K562 (cell line): ENCODE data around the gene A4GALT. TPM values are rescaled to one million over a fixed set of nuclear protein-coding genes. Genes with fewer than 3 reads are reported as not detected.
A peak's percentile ranks its signal among the peaks of the same experiment; 100 is the strongest.

ENCODE experiments used
- BMI1 ChIP-seq: fragments of 150-350 bp; IDR thresholded peaks from 2 replicates; pipeline ENCODE4 v1.6.1; 2014; ENCODE audit warnings: low read length
- COPS2 ChIP-seq: fragments of 450-650 bp; conservative IDR thresholded peaks from 2 replicates; pipeline ENCODE4 v1.6.1; 2016; ENCODE audit warnings: mild to moderate bottlenecking, moderate library complexity
- CREM ChIP-seq: IDR thresholded peaks from 2 replicates; pipeline ENCODE4 v1.6.1; 2014; ENCODE audit warnings: antibody characterized with exemption, low read depth
- DNMT1 ChIP-seq: fragments of 450-650 bp; IDR thresholded peaks from 2 replicates; pipeline ENCODE4 v1.6.1; 2016; ENCODE audit warnings: antibody characterized with exemption, mild to moderate bottlenecking
- ILF3 ChIP-seq: fragments of 450-650 bp; IDR thresholded peaks from 2 replicates; pipeline ENCODE4 v1.6.1; 2018; ENCODE audit warnings: antibody characterized with exemption, mild to moderate bottlenecking, moderate library complexity, borderline replicate concordance
- KLF6 ChIP-seq: fragments of 250-450 bp; sonication (Bioruptor Pico); IDR thresholded peaks from 2 replicates; pipeline ENCODE4 v1.4.0; 2020; ENCODE audit warnings: mild to moderate bottlenecking, moderate library complexity, borderline replicate concordance
- RBM39 ChIP-seq: fragments of 200-400 bp; formaldehyde crosslinking; optimal IDR thresholded peaks from 2 replicates; pipeline ENCODE3; 2018; ENCODE audit warnings: low read depth, low read length
- polyA plus RNA-seq, 8 experiments: library from polyadenylated mRNA; depleted of rRNA in 4 of 8; stranded (reverse) in 5 of 8; unstranded in 3 of 8; fragments of >200 nt; fragmentation: Nextera tagmentation in 2 of 8; fragmentation: Illumina TruSeq in 1 of 8; extraction: Ambion mirVana in 2 of 8; extraction: Trizol in 1 of 8; gene quantifications; 2 replicates each; pipeline versions ENCODE4 v1.2.1 to v1.2.3, GENCODE V29; 2011 to 2014; ENCODE audit warnings: inconsistent platforms in 1 of 8, missing spikeins in 1 of 8
- total RNA-seq, 7 experiments: library from RNA; depleted of rRNA in 6 of 7; stranded (reverse); fragments of >200 nt in 6 of 7; fragmentation: Illumina TruSeq in 2 of 7; extraction: Trizol in 2 of 7; gene quantifications; 2 replicates each; pipeline versions ENCODE4 v1.2.1 to v1.2.3, GENCODE V29; 2011 to 2021; ENCODE audit warnings: low replicate concordance in 1 of 7
- TF ChIP-seq, protein P1 (sequence below), 3 experiments: IDR thresholded peaks in 2 of 3; conservative IDR thresholded peaks in 1 of 3; 2 replicates each; pipeline ENCODE4 v1.5.1; 2011 to 2012; ENCODE audit warnings: low read length in 3 of 3, mild to moderate bottlenecking in 3 of 3, control low read depth in 2 of 3, improper control_type of control experiment in 1 of 3, inconsistent platforms in 1 of 3, low read depth in 1 of 3, mixed read lengths in 1 of 3, moderate library complexity in 1 of 3; ENCODE audit not compliant: insufficient read depth in 2 of 3
- TF ChIP-seq, protein P2 (sequence below): fragments of 250-450 bp; sonication (Bioruptor Pico); IDR thresholded peaks from 2 replicates; pipeline ENCODE4 v1.8.0; 2021; ENCODE audit warnings: moderate library complexity, mild to moderate bottlenecking, inconsistent platforms
- TF ChIP-seq, protein P3 (sequence below), 2 experiments: fragments of 250-450 bp in 1 of 2; fragments of 450-650 bp in 1 of 2; sonication (Bioruptor Pico) in 1 of 2; IDR thresholded peaks; 2 replicates each; pipeline versions ENCODE4 v1.6.1 to v1.8.0; 2016 to 2021; ENCODE audit warnings: mild to moderate bottlenecking in 2 of 2, moderate library complexity in 2 of 2, missing compliant biosample characterization in 1 of 2, missing genetic modification characterization in 1 of 2
- TF ChIP-seq, protein P4 (sequence below): sonication (generic); formaldehyde crosslinking; IDR thresholded peaks from 2 replicates; pipeline ENCODE4 v1.8.1; 2023; ENCODE audit warnings: mild to moderate bottlenecking, missing genetic modification reagents
- TF ChIP-seq, protein P5 (sequence below), 2 experiments: fragments of 450-650 bp; IDR thresholded peaks; 2 replicates each; pipeline ENCODE4 v1.6.1; 2018; ENCODE audit warnings: mild to moderate bottlenecking in 2 of 2, low read depth in 1 of 2; ENCODE audit not compliant: partially characterized antibody in 2 of 2
- TF ChIP-seq, protein P6 (sequence below): sonication (generic); formaldehyde crosslinking; IDR thresholded peaks from 2 replicates; pipeline ENCODE4 v1.8.1; 2023; ENCODE audit warnings: mild to moderate bottlenecking, missing genetic modification reagents

Gene A4GALT
- total and polyA plus RNA-seq, 9 of the 15 experiments (the other 6 are each of a cell fraction or from before 2014, with no cell fraction given) = 0.07 to 0.11 TPM; not detected in 7

DNA sequence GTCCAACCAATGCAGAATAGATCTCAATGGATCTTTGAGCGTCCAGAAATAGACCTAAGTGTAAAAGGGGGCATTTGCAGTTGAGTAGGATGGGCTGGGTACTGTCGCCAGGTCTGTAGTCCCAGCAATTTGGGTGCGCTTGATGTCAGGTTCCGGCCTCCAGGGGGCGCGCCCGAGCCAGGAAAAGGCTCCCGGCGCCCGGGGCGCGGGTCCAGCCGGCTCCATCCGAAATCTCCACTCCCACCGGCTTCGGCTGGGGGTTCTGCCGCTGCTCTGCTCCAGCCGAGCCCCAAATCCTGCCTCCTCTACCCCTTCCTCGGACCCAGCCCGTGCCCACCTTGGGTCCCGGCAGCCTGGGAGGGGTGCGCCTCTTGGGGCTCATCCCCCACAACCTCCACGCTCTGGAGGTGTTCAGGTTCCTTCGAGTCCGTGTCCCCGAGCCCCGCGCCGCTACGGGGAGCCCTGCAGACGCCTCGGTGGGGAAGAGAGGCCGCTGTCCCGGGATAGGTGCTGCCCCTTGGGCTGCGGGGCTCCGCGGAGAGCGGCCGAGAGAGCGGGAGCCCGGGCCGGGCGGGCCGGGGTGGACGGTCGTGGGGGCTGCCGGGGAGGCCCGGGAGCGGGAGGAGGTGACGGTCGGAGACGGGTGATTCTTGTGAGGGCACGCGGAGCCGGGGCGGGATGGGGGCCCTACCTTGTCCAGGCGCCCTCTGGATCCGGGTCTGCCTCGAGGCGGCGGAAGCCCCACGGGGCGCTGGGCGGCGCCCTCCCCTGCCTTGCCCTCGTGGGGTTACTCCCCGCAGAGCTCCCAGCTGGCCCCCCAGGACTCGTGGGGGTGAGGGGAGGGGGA, 58.5 kb downstream of the A4GALT start (continued):
- TF ChIP-seq, protein P1, sequence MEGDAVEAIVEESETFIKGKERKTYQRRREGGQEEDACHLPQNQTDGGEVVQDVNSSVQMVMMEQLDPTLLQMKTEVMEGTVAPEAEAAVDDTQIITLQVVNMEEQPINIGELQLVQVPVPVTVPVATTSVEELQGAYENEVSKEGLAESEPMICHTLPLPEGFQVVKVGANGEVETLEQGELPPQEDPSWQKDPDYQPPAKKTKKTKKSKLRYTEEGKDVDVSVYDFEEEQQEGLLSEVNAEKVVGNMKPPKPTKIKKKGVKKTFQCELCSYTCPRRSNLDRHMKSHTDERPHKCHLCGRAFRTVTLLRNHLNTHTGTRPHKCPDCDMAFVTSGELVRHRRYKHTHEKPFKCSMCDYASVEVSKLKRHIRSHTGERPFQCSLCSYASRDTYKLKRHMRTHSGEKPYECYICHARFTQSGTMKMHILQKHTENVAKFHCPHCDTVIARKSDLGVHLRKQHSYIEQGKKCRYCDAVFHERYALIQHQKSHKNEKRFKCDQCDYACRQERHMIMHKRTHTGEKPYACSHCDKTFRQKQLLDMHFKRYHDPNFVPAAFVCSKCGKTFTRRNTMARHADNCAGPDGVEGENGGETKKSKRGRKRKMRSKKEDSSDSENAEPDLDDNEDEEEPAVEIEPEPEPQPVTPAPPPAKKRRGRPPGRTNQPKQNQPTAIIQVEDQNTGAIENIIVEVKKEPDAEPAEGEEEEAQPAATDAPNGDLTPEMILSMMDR (IDR thresholded peaks at IDR 0.05 in 2 of 3, conservative IDR thresholded peaks at IDR 0.05 in 1 of 3; ENCODE audit: insufficient read depth in 2 of 3, low read depth in 1 of 3, low read length in 3 of 3) = peak; percentile 73 to 78 (median 76)
- TF ChIP-seq, protein P2, sequence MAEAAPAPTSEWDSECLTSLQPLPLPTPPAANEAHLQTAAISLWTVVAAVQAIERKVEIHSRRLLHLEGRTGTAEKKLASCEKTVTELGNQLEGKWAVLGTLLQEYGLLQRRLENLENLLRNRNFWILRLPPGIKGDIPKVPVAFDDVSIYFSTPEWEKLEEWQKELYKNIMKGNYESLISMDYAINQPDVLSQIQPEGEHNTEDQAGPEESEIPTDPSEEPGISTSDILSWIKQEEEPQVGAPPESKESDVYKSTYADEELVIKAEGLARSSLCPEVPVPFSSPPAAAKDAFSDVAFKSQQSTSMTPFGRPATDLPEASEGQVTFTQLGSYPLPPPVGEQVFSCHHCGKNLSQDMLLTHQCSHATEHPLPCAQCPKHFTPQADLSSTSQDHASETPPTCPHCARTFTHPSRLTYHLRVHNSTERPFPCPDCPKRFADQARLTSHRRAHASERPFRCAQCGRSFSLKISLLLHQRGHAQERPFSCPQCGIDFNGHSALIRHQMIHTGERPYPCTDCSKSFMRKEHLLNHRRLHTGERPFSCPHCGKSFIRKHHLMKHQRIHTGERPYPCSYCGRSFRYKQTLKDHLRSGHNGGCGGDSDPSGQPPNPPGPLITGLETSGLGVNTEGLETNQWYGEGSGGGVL (CRISPR knock-in tag) = no peak
- no peak for TF ChIP-seq KLF6
- TF ChIP-seq BMI1 = no peak
- no peak for TF ChIP-seq DNMT1
- TF ChIP-seq ILF3 = no peak
- TF ChIP-seq, protein P3, sequence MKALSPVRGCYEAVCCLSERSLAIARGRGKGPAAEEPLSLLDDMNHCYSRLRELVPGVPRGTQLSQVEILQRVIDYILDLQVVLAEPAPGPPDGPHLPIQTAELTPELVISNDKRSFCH (CRISPR knock-in tag; IDR thresholded peaks at IDR 0.05) = no peak
- TF ChIP-seq, protein P3 (tag; IDR thresholded peaks at IDR 0.05) = no peak
- TF ChIP-seq, protein P4, sequence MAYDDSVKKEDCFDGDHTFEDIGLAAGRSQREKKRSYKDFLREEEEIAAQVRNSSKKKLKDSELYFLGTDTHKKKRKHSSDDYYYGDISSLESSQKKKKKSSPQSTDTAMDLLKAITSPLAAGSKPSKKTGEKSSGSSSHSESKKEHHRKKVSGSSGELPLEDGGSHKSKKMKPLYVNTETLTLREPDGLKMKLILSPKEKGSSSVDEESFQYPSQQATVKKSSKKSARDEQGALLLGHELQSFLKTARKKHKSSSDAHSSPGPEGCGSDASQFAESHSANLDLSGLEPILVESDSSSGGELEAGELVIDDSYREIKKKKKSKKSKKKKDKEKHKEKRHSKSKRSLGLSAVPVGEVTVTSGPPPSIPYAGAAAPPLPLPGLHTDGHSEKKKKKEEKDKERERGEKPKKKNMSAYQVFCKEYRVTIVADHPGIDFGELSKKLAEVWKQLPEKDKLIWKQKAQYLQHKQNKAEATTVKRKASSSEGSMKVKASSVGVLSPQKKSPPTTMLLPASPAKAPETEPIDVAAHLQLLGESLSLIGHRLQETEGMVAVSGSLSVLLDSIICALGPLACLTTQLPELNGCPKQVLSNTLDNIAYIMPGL (CRISPR knock-in tag) = no peak
- TF ChIP-seq CREM = peak; percentile 11; the same call in 1 of the 2 replicates
- TF ChIP-seq COPS2 = no peak
- no peak for TF ChIP-seq RBM39
- TF ChIP-seq, protein P5, sequence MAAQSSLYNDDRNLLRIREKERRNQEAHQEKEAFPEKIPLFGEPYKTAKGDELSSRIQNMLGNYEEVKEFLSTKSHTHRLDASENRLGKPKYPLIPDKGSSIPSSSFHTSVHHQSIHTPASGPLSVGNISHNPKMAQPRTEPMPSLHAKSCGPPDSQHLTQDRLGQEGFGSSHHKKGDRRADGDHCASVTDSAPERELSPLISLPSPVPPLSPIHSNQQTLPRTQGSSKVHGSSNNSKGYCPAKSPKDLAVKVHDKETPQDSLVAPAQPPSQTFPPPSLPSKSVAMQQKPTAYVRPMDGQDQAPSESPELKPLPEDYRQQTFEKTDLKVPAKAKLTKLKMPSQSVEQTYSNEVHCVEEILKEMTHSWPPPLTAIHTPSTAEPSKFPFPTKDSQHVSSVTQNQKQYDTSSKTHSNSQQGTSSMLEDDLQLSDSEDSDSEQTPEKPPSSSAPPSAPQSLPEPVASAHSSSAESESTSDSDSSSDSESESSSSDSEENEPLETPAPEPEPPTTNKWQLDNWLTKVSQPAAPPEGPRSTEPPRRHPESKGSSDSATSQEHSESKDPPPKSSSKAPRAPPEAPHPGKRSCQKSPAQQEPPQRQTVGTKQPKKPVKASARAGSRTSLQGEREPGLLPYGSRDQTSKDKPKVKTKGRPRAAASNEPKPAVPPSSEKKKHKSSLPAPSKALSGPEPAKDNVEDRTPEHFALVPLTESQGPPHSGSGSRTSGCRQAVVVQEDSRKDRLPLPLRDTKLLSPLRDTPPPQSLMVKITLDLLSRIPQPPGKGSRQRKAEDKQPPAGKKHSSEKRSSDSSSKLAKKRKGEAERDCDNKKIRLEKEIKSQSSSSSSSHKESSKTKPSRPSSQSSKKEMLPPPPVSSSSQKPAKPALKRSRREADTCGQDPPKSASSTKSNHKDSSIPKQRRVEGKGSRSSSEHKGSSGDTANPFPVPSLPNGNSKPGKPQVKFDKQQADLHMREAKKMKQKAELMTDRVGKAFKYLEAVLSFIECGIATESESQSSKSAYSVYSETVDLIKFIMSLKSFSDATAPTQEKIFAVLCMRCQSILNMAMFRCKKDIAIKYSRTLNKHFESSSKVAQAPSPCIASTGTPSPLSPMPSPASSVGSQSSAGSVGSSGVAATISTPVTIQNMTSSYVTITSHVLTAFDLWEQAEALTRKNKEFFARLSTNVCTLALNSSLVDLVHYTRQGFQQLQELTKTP (IDR thresholded peaks at IDR 0.05; ENCODE audit: low read depth in 1 of 2, partially characterized antibody in 2 of 2) = no peak
- TF ChIP-seq, protein P6, sequence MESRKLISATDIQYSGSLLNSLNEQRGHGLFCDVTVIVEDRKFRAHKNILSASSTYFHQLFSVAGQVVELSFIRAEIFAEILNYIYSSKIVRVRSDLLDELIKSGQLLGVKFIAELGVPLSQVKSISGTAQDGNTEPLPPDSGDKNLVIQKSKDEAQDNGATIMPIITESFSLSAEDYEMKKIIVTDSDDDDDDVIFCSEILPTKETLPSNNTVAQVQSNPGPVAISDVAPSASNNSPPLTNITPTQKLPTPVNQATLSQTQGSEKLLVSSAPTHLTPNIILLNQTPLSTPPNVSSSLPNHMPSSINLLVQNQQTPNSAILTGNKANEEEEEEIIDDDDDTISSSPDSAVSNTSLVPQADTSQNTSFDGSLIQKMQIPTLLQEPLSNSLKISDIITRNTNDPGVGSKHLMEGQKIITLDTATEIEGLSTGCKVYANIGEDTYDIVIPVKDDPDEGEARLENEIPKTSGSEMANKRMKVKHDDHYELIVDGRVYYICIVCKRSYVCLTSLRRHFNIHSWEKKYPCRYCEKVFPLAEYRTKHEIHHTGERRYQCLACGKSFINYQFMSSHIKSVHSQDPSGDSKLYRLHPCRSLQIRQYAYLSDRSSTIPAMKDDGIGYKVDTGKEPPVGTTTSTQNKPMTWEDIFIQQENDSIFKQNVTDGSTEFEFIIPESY (CRISPR knock-in tag) = peak; percentile 64; the same call in 1 of the 2 replicates
